Astrocyte of the spinal cord (primary cell): ENCODE data around the gene CREBBP.

Source experiments
- DNase-seq: peaks from one replicate; pipeline ENCODE4 v3.0.0; 2011; ENCODE audit warnings: low read depth, low spot score
- H3K4me3 ChIP-seq: 2 replicates; pipeline ENCODE4 v1.5.1; 2011; ENCODE audit warnings: low read depth, mild to moderate bottlenecking, low read length, moderate library complexity
- in situ Hi-C: cut with HindIII; loops from 2 replicates; pipeline ENCODE4 v1.10.0; 2017; ENCODE audit warnings: low sequenced_read_pairs
- TF ChIP-seq, protein P1 (sequence below): IDR thresholded peaks from 2 replicates; pipeline ENCODE4 v1.5.1; 2012; ENCODE audit warnings: low read depth, mild to moderate bottlenecking, low read length, inconsistent platforms

The CREBBP gene

GRCh38 chr16:3766177-3766576, 114.3 kb downstream of the CREBBP start:
- TF ChIP-seq, protein P1, sequence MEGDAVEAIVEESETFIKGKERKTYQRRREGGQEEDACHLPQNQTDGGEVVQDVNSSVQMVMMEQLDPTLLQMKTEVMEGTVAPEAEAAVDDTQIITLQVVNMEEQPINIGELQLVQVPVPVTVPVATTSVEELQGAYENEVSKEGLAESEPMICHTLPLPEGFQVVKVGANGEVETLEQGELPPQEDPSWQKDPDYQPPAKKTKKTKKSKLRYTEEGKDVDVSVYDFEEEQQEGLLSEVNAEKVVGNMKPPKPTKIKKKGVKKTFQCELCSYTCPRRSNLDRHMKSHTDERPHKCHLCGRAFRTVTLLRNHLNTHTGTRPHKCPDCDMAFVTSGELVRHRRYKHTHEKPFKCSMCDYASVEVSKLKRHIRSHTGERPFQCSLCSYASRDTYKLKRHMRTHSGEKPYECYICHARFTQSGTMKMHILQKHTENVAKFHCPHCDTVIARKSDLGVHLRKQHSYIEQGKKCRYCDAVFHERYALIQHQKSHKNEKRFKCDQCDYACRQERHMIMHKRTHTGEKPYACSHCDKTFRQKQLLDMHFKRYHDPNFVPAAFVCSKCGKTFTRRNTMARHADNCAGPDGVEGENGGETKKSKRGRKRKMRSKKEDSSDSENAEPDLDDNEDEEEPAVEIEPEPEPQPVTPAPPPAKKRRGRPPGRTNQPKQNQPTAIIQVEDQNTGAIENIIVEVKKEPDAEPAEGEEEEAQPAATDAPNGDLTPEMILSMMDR = no peak
- H3K4me3 ChIP-seq = no peak overlapping the region
- in situ Hi-C loops = no loop called here
- no peak for DNase-seq

GRCh38 chr16:3764409-3764808, 116.1 kb downstream of the CREBBP start:
- TF ChIP-seq, protein P1 = no peak
- in situ Hi-C loops = no loop called here
- no peak for DNase-seq
- H3K4me3 ChIP-seq = no peak overlapping the region

GRCh38 chr16:3762107-3762750, 118.3 kb downstream of the CREBBP start:
- in situ Hi-C loops = no loop called here
- DNase-seq = no peak
- H3K4me3 ChIP-seq = no peak overlapping the region
- TF ChIP-seq, protein P1 = no peak

DNA sequence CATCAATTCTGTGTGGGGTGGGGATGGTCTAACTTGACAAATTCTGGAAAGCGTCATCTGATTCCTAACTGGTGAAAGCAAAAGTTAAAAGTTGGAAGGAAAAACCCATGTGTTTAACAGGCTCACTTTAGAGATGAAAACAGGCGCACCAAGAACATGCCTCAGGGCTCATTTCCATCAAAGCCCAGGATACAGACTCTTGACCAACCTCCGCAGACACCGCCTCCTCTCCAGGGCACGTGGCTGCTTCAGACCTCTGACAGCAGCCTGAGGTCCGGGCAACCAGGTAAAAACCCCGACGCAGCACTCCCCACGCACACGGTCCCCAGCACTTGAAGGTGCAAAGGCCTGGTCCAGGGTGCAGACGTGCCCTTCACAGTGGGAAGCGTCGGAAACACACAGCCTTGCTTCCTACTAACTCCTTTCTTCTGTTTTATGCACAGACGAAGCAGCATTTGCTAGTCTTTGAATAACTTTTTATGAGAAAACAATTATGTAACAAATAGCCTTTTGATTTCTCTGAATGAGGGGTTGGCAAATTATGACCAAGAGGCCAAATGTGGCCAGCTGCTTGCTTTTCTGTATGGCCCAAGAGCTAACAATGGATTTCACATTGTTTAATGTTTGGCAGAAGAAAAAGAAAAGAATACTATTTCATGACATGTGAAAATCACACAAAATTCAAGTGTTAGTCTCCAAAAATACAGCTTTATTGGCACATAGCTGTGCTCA, 119.0 kb downstream of the CREBBP start:
- in situ Hi-C loops = no loop called here
- no peak overlapping the region for H3K4me3 ChIP-seq
- TF ChIP-seq, protein P1 = no peak
- no peak for DNase-seq

DNA sequence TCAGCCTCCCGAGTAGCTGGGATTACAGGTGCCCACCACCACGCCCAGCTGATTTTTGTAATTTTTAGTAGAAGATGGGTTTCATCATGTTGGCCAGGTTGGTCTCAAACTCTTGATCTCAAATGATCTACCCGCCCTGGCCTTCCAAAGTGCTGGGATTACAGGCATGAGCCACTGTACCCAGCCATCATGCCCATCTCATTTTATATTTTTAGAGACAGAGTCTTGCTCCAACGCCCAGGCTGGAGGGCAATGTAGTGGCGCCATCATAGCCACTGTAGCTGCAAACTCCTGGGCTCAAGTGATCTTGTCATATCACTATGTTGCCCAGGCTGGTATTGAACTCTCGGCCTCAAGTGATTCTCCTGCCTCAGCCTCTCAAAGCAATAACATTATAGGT, 120.0 kb downstream of the CREBBP start:
- H3K4me3 ChIP-seq = no peak overlapping the region
- TF ChIP-seq, protein P1 = no peak
- in situ Hi-C loops = no loop called here
- DNase-seq = no peak

GRCh38 chr16:3759736-3760135, 120.8 kb downstream of the CREBBP start:
- TF ChIP-seq, protein P1 = no peak
- in situ Hi-C loops = no loop called here
- no peak overlapping the region for H3K4me3 ChIP-seq
- no peak for DNase-seq
